Activated gamma-delta T cell (primary cell): ENCODE results near the gene ETFA.
"Not testable (repeated sequence)": the region's sequence is repeated elsewhere in the genome, so short reads cannot be mapped to it uniquely, and the experiment has no call there.

Experiments used
- DNase-seq: peaks from one replicate; lab custom pipeline; 2025; lab: John Stamatoyannopoulos, UW

The ETFA gene

DNA sequence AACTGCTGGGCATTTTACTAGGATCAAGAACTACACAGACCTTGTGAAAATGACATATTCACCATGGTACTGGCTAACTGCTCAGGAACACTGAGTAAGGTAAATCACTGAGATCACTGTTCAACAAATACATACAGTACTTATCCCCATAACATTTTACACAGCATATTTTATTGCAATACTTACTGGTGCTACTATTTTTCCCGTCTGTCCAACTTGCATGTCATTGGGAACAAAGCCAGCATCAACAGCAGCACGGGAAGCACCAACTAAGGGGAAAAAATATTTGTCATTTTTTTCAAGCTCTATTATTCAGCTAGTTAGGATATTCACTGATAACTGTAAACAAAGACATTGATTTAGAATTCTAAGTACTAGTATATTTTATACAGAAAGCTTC lies 37.0 kb downstream of the ETFA start:
- no peak for DNase-seq

DNA sequence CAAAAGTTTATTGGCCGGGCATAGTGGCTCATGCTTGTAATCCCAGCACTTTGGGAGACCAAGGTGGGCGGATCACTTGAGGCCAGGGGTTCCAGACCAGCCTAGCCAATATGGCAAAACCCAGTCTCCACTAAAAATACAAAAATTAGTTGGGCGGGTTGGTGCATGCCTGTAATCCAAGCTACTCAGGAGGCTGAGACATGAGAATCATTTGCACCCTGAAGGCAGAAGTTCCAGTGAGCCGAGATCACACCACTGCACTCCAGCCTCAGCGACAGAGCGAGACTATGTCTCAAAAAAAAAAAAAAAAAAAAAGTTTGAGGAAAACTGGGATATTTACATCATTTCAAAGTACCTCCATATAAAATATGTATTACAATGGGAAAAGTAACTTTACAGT lies 40.4 kb downstream of the ETFA start:
- DNase-seq: no peak

DNA sequence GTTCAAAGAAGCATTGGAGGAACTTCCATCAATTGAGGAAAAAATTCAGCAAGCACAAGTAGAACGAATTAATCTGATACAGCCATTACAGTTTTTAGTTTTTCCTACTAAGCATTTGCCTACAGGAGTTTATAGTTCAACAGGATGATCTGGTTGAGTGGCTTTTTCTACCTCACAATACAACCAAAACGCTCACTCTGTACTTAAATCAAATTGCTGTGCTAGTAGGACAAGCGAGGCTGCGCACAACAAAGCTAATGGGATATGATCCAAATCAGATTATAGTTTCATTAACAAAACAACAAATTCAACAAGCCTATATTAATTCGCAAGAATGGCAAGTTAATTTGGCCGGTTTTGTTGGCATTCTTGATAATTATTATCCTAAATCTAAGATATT lies 44.2 kb downstream of the ETFA start:
- no peak for DNase-seq

DNA sequence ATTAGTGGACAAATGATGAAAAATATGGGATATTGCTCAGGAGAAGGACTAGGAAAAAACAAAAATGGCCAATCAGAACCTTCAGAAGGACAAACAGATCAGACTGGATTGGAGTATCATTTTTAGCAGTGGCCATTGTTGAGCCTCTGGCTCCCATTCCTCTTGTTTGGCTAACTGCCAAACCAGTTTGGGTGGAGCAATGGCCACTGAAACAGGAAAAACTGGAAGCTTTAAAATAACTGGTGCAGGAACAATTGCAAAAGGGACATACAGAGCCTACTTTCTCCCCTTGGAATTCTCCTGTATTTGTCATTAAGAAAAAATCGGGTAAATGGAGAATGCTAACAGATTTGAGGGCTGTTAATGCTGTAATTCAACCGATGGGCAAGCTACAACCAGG lies 45.5 kb downstream of the ETFA start:
- DNase-seq: not testable (repeated sequence)

DNA sequence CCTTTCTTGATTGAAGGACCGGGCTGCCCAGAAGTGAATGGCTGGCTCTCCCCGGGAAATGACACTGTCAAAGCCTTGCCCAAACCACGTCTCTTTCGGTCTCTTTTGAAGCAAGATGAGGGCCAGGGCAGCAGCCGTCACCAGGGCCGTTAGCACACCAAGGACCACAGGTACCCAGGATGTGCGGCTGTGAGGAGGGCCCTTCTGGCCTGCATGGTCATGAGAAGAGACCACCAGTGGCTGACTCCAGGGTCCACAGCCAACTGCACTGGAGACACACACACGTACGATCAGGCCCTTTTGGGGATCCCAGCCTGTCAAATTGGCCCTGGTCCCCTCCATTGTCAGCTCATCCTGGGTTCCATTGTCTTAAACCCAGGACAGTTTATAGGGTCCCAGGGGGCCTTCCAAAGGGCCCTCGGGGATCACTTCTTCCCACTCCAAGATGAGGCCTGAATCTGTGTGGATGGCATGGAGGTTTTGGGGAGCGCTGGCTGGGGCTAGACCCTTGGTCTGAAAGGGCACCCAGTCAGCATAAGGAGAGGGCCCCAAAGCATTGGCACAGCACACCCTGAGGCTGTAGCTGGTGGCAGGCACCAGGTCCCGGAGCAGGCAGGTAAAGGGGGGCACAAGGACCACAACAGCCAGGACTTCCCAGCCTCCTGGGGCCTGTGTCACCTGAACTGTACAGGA lies 50.9 kb downstream of the ETFA start:
- no peak for DNase-seq

DNA sequence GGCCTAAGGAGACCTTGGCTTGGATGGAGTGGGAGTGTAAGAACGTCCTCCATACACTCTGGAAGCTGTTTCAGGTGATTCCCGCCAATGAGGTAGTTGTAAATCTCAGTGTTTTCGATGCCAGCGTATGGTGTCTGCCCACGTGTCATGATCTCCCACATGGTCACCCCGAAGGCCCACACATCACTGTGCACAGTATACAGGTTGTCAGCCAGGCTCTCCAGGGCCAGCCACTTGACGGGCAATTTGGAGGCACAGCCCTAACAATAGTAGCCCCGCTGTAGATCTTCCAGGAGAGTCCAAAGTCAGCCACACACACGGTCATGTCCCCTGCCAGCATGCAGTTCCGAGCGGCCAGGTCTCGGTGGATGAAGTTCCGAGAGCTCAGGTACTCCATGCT lies 51.9 kb downstream of the ETFA start:
- DNase-seq: no peak

DNA sequence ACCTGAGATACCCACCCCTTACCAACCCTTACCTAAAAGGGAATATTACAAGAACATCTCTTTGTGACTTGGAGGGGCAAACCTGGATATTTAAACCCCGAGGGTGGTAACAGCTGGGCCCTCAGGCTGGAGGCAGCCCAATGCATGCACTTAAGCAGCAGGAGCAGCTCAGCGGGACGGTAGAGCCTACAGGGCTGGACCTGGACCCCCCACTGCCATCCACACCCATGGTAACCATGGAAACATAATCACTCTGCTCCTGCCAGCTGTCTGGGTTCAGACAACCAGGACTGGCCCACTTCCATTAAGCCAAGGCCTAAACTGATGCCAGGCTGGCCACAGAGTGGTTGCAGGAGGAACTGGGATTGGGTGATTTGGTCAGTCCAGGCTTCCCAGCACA lies 52.8 kb downstream of the ETFA start:
- DNase-seq: no peak

DNA sequence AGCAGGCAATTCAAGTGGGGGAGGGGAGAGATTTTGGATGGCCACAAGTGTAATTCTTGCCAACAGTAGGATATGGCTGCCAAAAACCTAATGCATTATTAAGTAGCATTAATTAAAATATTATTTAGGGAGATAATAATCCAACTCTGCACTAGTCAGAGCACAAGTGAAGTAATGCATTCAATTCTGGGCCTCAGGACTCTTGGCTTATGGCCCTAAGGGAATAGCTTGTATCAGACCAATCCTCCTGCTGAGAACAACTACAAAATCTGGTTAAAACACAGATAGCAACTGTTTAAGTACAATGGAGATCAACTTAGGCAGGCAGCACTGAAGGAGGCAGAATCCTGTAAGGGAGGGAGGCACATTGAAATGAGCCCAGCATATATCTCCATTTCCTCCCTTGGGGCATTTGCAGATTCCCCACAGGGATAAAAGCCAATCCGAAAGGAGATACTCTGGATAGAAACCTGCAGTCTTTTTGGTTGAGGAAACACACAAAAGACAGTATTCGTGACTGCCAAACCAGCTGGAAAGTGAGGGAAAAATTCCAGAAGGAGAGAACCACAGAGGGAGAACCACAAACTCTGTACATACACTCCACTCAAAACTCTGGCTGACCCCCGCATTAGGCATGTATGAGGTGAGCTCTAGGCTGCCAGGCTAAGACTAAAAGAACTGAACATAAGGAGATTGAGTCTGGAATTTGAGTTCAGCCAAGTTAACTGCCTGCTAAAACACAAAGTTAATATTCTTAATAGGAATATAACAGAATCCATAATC lies 57.4 kb downstream of the ETFA start:
- no peak for DNase-seq

DNA sequence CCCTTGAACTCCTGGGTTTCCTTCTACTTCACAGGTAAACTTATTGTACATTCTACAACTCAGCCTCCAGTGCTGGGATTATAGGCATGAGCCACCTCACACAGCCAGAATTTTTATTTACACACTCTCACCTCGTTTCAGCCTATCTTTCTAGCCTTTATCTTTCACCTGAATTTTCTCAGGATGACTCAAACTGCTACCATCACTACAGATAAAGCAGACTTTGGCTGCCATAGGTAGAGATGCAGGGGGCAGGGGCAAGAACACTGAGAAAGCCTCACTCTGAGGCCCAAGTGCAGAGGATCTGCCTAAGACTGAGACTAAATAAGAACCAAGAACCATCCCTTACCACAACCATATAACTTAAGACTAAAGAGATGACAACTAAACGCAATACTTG lies 59.0 kb downstream of the ETFA start:
- DNase-seq: no peak

DNA sequence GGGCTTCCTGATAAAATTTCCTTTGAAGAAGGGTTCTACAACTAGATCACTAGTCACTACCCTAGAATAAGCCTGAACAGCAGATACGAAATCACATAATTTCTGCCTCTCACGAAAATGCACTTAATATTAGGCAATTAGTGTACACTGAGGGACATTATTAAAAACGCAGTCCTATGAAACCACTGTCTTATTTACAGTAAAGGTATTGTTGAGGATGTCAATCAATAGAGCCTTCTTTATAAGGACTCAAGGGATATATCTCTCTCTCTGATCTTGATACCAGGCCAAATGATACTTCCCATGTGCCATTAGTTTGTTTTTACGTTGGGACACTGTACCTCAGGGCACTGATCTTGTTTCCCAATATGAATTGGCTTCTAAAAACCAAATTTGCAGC lies 59.6 kb downstream of the ETFA start:
- no peak for DNase-seq

DNA sequence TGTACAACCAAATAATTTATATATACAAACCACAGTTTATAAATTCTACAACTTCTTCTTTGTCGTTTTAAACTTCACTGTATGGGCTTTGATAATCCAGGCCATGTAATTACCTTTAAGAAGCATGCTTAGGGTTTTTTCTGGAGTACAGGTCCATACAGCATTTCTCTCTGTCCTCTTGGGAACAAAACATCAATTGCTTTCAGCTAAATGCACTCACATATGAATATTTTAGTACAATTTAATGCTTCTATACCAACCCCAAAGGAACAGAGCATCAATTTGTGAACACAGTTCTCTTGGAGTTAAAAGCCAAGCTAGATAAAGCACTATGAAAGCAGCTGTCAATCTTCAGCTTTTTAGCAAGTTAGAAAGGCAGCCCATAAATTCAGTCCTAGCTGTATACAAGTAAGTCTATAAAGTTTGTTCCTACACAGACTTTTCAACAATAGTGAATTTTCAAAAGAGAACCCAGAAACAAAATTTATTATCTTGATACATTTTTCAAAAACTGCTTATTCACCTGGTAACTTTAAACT lies 66.1 kb downstream of the ETFA start:
- no peak for DNase-seq

DNA sequence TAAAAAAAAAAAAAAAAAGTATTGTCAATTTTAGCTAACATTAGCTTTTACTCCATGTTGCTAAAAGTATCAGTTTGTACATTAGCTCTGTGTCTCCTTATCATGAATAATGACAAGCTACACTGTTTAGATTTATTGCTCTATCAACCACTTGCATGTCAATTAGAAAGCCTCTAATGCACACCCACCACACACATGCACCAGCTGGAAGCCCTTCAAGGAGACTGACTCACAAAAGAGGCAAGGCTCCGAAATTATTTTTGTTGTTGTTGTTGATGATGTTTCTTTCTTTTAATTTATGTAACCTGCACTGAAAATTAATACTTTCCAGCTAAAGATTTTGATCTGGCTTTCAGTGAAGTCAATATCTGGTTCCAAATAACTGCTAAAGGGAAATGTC lies 71.5 kb downstream of the ETFA start:
- DNase-seq: no peak

DNA sequence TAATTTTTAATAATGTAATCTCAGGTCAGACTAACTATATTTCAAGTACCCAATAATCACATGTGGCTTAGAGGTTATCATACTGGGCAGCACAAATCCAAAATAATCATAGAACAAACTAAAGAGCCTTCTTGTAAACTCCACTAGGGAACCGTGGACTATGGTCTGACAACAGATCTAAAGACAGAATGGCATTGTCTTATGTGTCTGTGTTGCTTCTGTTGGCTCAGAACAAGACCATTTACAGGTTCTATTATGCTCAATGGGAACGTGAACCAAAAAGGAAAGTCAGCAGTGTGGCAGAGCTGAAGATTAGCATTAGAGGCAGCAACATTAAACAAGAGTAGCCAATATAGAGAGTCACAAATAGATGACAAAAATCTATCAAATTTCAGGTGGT lies 74.9 kb downstream of the ETFA start:
- no peak for DNase-seq

DNA sequence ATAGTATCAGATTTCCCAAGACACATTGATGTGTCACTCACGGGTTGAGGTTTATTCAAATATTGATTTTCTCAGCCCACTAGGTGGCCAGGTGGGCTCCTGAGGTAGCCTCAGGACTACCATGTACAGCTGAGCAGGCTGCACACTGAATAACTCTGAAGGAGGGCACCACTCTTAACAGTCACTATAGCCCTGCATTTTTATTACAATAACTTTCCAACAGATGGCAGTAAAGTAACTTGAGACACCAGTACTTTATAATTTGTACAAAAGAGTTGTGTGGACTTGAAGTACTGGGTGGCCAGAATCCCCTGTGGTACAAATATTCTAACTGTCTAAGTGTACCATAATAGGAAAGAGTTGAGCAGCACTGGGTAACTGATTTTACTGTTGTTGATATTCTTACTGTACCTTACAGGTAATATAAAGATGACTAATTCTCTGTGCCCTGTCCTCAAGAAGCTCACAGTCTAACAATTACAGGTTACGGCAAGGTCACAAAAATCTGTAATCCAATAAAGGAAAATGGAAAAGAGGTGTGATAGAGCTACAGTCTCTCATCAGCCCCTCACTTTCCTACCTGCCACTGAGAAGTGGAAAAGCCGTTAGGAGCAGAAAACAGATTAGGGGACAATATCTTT lies 76.0 kb downstream of the ETFA start:
- DNase-seq: no peak

DNA sequence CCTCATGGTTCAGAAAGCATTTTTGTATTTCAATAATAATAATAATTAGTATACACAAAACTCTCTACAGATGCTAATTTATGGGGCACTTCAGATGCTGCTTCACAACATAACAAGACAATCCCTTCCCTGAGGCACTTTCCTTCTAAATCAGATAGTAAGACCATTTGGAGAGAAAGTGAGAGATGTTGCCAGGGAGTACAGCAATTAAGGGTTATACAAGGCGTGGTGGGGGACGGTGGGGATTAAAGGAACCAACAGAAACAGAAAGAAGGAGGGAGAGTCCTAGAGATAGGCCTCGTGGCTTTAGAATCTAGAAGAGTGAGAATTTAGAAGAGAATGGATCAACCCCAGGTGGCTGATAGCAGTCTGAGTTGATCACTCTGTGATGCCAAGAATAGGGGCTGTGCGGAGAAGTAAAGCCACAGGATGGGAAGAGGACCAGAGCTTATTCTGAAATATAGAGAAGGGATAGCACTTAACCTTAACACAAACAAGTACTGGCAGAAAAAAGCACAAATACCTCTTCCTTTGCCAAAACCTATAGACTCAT lies 76.9 kb downstream of the ETFA start:
- DNase-seq: no peak

DNA sequence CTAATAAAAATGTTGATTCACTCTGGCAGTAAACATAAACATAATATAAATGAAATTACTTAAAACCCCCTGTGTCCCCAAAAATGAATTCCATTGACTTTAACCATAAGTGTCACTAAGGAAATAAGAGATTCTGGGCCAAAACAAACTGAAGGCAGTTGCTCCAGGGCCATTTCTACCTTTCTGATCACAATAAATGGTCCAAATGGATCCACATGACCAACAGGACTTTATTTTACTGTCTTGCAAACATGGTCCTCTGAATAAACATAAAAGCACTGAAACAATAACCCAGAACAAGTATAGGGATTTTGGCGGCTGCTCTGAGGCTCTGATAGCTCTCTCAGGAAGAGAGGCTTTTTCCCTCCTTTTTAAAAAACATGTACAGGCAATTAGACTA lies 77.3 kb downstream of the ETFA start:
- DNase-seq: no peak

DNA sequence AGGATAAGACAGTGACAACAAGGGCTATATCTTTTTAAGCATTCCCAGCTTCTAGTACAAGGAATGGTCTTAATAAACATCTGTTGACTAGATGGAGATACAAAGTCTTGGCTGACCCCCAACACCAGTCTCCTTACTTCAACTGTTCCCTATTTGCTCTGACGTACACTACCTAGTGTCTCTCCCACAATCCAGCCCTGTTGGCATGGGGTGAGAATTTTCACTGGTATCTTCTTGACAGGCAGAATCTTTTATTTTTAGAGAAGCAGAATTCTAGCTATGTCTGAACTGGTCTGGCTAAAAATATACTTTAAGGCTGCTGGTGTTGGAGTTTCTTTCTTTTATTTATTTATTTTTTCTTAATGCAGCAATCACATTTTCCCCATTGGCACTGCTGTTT lies 82.0 kb downstream of the ETFA start:
- no peak for DNase-seq

DNA sequence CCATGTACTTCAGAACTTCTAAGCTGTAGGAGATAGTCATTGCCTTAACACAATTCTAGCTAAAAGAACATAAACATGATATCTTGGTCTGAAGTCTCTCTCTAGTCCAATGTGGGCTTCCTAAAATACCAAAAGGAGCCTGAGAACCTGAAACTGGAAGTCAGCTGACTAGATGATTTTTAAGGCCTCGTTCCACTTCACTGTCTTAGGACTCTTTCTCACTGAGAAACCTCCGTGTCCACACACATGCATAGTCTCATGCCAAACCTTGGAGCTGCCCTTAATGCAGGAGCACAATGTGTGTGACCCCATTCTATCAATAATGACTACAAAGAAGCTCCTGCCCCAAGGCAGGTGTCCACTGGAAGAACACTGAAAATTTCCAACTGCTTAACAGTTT lies 87.7 kb downstream of the ETFA start:
- DNase-seq: no peak

DNA sequence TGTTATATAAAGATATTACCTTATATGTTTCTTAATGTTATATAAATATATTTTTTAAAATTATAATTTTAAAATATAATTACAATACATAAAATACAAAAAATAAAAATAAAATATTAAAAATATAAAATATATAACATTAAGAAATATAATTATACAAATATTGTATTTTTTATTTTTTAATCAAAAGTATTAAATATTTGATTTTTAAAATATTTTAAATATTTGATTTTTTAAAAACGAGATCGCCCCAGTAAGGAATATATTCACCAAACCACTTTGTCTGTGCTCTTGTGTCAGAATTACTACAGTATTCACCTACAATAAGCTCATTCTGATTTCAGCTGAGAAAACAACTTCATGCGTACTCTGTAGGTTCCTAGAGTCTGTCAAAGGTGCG lies 89.1 kb downstream of the ETFA start:
- no peak for DNase-seq

DNA sequence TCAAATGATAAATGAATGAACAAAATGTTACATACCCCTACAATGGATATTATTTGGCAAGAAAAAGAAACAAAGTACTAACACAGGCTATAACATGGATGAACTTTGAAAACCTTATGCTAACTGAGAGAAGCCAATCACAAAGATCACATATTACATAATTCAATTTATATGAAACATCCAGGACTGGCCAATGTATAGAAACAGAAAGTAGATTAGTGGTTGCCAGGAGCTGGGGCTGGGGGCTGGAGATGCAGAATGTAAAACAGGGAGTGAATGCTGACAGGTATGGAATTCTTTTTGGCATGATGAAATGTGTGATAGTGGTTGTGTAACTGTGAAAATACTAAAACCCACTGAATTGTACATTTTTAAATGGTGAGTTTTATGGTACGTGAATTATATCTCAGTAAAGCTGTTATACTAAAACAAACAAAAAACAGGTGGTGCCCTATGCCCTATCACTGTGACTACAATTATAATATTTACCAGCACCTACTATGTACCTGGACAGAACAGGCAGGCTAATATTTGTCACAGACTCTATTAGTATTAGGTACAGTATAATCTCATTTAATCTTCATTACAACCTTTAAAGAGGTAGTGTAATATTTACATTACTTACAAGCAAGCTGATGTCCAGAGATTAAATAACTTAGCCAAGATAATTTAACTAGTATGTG lies 90.0 kb downstream of the ETFA start:
- no peak for DNase-seq

DNA sequence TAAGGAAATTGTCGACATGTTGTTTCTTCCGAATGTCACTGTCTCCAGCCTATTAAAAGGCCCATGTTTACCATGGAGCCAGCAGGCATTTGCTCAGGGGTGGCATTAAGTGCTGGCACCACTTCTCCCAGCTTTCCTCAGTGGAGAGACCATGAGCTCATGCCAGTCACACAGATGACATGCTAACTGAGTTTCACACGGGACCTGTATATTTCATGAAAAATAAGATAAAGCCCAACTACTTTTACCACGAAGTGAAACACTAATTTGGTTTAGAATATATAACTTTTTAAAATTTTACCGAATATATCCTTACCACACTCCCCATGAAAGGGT lies 93.4 kb downstream of the ETFA start:
- DNase-seq: no peak
